HEK293 (cell line): ENCODE measurements around the gene SHCBP1L.

Experiments
- CTCF ChIA-PET: fragments of 350-600 bp; formaldehyde crosslinking; extraction: SDS; loops from one replicate; lab custom pipeline; 2021; ENCODE audit warnings: antibody characterized with exemption; lab: Yijun Ruan, JAX
- POLR2A ChIA-PET: fragments of 300-600 bp; formaldehyde crosslinking; extraction: SDS; loops from one replicate; lab custom pipeline; 2020; ENCODE audit warnings: antibody characterized with exemption, inconsistent platforms; lab: Yijun Ruan, JAX
- H3K27ac ChIP-seq: fragments of 200-500 bp; sonication (Bioruptor generic); 2 replicates; pipeline ENCODE4 v1.5.1; 2014; ENCODE audit warnings: low read depth, low read length, control low read depth, inconsistent platforms; ENCODE audit errors: extremely low read depth
- H3K36me3 ChIP-seq, 2 experiments: fragments of 200-500 bp in 1 of 2; sonication (Bioruptor generic) in 1 of 2; 1 replicate in 1 of 2; 2 replicates in 1 of 2; pipeline ENCODE4 v1.5.1; 2014 to 2017; ENCODE audit warnings: inconsistent platforms in 2 of 2, low read length in 2 of 2; ENCODE audit not compliant: control insufficient read depth in 2 of 2, insufficient read depth in 1 of 2
- H3K4me1 ChIP-seq: fragments of 200-500 bp; sonication (Bioruptor generic); 2 replicates; pipeline ENCODE4 v1.5.1; 2014; ENCODE audit warnings: mild to moderate bottlenecking, low read length, inconsistent platforms; ENCODE audit not compliant: control insufficient read depth, insufficient read depth
- H3K4me3 ChIP-seq: 2 replicates; pipeline ENCODE4 v1.5.1; 2011; ENCODE audit warnings: low read depth, mild to moderate bottlenecking, control low read depth, low read length, moderate library complexity
- H3K9me3 ChIP-seq: fragments of 200-500 bp; sonication (Bioruptor generic); 2 replicates; pipeline ENCODE4 v1.5.1; 2014; ENCODE audit warnings: low read depth, low read length, inconsistent platforms; ENCODE audit not compliant: control insufficient read depth, insufficient read depth
- CTCF ChIP-seq: fragments of 450-650 bp; formaldehyde crosslinking; IDR thresholded peaks from 2 replicates; pipeline ENCODE4 v1.5.1; 2016; ENCODE audit warnings: missing biosample characterization, missing genetic modification characterization
- KLF17 ChIP-seq: fragments of 450-650 bp; formaldehyde crosslinking; IDR thresholded peaks from 2 replicates; pipeline ENCODE4 v1.5.1; 2016; ENCODE audit warnings: missing biosample characterization, missing genetic modification characterization
- PRDM1 ChIP-seq: fragments of 450-650 bp; formaldehyde crosslinking; IDR thresholded peaks from 2 replicates; pipeline ENCODE4; 2016; ENCODE audit warnings: missing biosample characterization, missing genetic modification characterization
- SCRT2 ChIP-seq: fragments of 450-650 bp; formaldehyde crosslinking; IDR thresholded peaks from 2 replicates; pipeline ENCODE4 v1.5.1; 2016; ENCODE audit warnings: missing biosample characterization, missing genetic modification characterization
- ZBTB21 ChIP-seq: fragments of 450-650 bp; formaldehyde crosslinking; IDR thresholded peaks from 2 replicates; pipeline ENCODE4 v1.5.1; 2017; ENCODE audit warnings: missing biosample characterization, missing genetic modification characterization
- ZFP3 ChIP-seq: fragments of 450-650 bp; formaldehyde crosslinking; IDR thresholded peaks from 2 replicates; pipeline ENCODE4 v1.5.1; 2016; ENCODE audit warnings: low read depth, missing biosample characterization, missing genetic modification characterization
- ZNF112 ChIP-seq: fragments of 450-650 bp; formaldehyde crosslinking; IDR thresholded peaks from 2 replicates; pipeline ENCODE4 v1.5.0; 2017; ENCODE audit warnings: missing biosample characterization, missing genetic modification characterization
- ZNF121 ChIP-seq: fragments of 450-650 bp; formaldehyde crosslinking; IDR thresholded peaks from 2 replicates; pipeline ENCODE4 v1.5.1; 2016; ENCODE audit warnings: missing biosample characterization, missing genetic modification characterization
- ZNF19 ChIP-seq: fragments of 450-650 bp; formaldehyde crosslinking; IDR thresholded peaks from 2 replicates; pipeline ENCODE4; 2016; ENCODE audit warnings: missing biosample characterization, missing genetic modification characterization, low read depth
- ZNF302 ChIP-seq: fragments of 450-650 bp; formaldehyde crosslinking; IDR thresholded peaks from 2 replicates; pipeline ENCODE4 v1.5.1; 2016; ENCODE audit warnings: missing biosample characterization, missing genetic modification characterization, low read depth
- ZNF391 ChIP-seq: fragments of 450-650 bp; formaldehyde crosslinking; IDR thresholded peaks from 2 replicates; pipeline ENCODE4 v1.5.1; 2016; ENCODE audit warnings: low read depth, missing biosample characterization, missing genetic modification characterization, borderline replicate concordance
- ZNF707 ChIP-seq: fragments of 450-650 bp; formaldehyde crosslinking; IDR thresholded peaks from 2 replicates; pipeline ENCODE4 v1.5.1; 2016; ENCODE audit warnings: missing biosample characterization, missing genetic modification characterization
- ZNF785 ChIP-seq: fragments of 450-650 bp; formaldehyde crosslinking; IDR thresholded peaks from 2 replicates; pipeline ENCODE4 v1.5.1; 2016; ENCODE audit warnings: missing biosample characterization, missing genetic modification characterization
- ZSCAN16 ChIP-seq: fragments of 450-650 bp; formaldehyde crosslinking; IDR thresholded peaks from 2 replicates; pipeline ENCODE4 v1.5.1; 2016; ENCODE audit warnings: missing biosample characterization, missing genetic modification characterization
- TF ChIP-seq, protein P1 (sequence below): fragments of 450-650 bp; formaldehyde crosslinking; IDR thresholded peaks from 2 replicates; pipeline ENCODE4; 2016; ENCODE audit warnings: missing biosample characterization, missing genetic modification characterization
- TF ChIP-seq, protein P2 (sequence below): fragments of 450-650 bp; formaldehyde crosslinking; IDR thresholded peaks from 2 replicates; pipeline ENCODE4 v1.5.1; 2017; ENCODE audit warnings: missing biosample characterization, missing genetic modification characterization

The SHCBP1L gene

DNA sequence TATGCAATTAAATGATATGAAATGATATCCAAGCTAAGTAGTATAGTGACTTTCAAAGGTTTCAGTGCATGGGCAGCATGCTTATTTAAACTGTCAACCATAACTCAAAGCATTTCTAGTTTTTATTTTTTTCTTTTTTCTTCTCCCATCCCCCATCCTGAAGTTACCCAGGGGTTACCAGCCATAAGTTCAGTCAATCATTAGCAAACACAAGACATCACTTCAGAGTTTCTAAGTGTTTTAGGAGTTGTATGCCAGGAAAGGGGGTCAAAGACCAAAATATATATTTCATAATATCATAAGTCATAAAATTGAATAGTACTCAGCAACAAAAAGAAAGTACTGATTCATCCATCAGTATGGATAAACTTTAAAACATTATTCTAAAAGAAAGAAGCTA is 85.1 kb downstream of the SHCBP1L start (continued):
- TF ChIP-seq KLF17 (tag by site-specific recombination) (no peak), ZNF302 (tag by site-specific recombination) (no peak), ZNF112 (tag by site-specific recombination) (no peak), ZNF19 (tag by site-specific recombination) (no peak), ZNF391 (tag by site-specific recombination) (no peak)

DNA sequence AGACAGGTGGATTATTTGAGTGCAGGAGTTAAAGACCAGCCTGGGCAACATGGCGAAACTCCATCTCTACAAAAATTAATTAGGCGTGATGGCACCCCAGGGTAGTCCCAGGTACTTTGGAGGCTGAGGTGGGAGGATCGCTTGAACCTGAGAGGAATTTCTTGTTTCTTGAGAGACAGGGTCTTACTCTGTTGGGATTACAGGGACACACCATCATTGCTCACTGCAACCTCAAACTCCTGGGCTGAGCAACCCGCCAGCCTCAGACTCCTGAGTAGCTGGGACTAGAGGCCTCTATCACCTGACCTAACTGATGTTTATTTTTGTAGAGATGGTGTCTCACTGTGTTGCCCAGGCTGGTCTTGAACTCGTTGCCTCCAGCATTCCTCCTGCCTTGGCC is 89.0 kb downstream of the SHCBP1L start:
- Histone ChIP-seq H3K9me3 (no peaks in the 10 kb centered on the region), H3K4me1 (no peaks in the 10 kb centered on the region), H3K4me3 (no peak overlapping the region), H3K36me3 (peaks cover 71 to 99% of the 10 kb centered on the region in 2 experiments), H3K27ac (no peak overlapping the region)
- POLR2A ChIA-PET = no interaction called here
- CTCF ChIA-PET = no interaction called here
- TF ChIP-seq ZFP3 (tag by site-specific recombination) = no peak
- TF ChIP-seq, protein P1, sequence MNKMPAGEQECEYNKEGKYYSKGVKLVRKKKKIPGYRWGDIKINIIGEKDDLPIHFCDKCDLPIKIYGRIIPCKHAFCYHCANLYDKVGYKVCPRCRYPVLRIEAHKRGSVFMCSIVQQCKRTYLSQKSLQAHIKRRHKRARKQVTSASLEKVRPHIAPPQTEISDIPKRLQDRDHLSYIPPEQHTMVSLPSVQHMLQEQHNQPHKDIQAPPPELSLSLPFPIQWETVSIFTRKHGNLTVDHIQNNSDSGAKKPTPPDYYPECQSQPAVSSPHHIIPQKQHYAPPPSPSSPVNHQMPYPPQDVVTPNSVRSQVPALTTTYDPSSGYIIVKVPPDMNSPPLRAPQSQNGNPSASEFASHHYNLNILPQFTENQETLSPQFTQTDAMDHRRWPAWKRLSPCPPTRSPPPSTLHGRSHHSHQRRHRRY (tag by site-specific recombination) = no peak
- TF ChIP-seq ZNF121 (tag by site-specific recombination) = peak; percentile 46; the same call in 1 of the 2 replicates
- no peak for TF ChIP-seq CTCF (tag by site-specific recombination)
- no peak for TF ChIP-seq ZNF707 (tag by site-specific recombination)
- no peak for TF ChIP-seq ZNF785

- Histone ChIP-seq H3K27ac (no peak overlapping the region), H3K9me3 (no peaks in the 10 kb centered on the region), H3K4me1 (no peaks in the 10 kb centered on the region), H3K4me3 (no peak overlapping the region), H3K36me3 (peaks cover 73 to 99% of the 10 kb centered on the region in 2 experiments)
- POLR2A ChIA-PET = no interaction called here
- CTCF ChIA-PET = no interaction called here
- no peak for TF ChIP-seq ZBTB21 (tag by site-specific recombination)
- TF ChIP-seq PRDM1 (tag by site-specific recombination) = peak; percentile 64
Observed at GRCh38 chr1:182862827-182863226, 90.1 kb downstream of the SHCBP1L start.

DNA sequence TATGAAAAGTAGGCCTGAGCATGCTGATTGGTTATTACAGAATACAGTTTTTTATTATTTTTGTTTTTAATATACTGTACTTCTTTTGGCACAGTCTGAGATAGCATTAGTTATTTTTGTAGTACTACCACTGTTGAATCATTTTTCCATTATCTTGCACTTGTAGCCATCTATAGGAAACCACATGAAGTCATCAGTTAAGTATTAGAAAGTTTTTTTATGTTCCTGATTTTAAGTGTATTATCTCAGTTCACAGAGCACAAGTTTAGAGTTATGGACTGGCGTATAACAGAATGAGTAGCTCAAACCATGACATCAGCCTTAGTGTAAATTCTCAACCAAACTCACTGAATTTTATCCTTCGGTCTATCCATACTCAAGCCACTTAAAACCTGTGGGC is 91.0 kb downstream of the SHCBP1L start:
- Histone ChIP-seq H3K36me3 (peaks cover 72 to 99% of the 10 kb centered on the region in 2 experiments), H3K27ac (no peak overlapping the region), H3K4me3 (no peak overlapping the region), H3K4me1 (no peaks in the 10 kb centered on the region), H3K9me3 (no peaks in the 10 kb centered on the region)
- TF ChIP-seq, protein P2, sequence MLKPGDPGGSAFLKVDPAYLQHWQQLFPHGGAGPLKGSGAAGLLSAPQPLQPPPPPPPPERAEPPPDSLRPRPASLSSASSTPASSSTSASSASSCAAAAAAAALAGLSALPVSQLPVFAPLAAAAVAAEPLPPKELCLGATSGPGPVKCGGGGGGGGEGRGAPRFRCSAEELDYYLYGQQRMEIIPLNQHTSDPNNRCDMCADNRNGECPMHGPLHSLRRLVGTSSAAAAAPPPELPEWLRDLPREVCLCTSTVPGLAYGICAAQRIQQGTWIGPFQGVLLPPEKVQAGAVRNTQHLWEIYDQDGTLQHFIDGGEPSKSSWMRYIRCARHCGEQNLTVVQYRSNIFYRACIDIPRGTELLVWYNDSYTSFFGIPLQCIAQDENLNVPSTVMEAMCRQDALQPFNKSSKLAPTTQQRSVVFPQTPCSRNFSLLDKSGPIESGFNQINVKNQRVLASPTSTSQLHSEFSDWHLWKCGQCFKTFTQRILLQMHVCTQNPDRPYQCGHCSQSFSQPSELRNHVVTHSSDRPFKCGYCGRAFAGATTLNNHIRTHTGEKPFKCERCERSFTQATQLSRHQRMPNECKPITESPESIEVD (tag by site-specific recombination) = peak; percentile 63
- TF ChIP-seq SCRT2 (tag by site-specific recombination) = peak; percentile 30; the same call in 1 of the 2 replicates
- TF ChIP-seq ZSCAN16 (tag by site-specific recombination) = no peak
- ChIA-PET POLR2A (no interaction called here), CTCF (interaction anchor here (0.5 kb wide), 1 partner anchor 57 kb away, joined by 3 read pairs; no protein-coding TSS in a partner anchor)
